NOMO-1 treated with DMSO at 0.1 percent for 48 hours (cell line): Measurements from ENCODE around the gene DGKD.
"Not testable (repeated sequence)": the region's sequence is repeated elsewhere in the genome, so short reads cannot be mapped to it uniquely, and the experiment has no call there.

Experiments used
- DNase-seq: peaks from one replicate; lab custom pipeline; 2025; ENCODE audit not compliant: unreplicated experiment; lab: John Stamatoyannopoulos, UW

DGKD gene

DNA sequence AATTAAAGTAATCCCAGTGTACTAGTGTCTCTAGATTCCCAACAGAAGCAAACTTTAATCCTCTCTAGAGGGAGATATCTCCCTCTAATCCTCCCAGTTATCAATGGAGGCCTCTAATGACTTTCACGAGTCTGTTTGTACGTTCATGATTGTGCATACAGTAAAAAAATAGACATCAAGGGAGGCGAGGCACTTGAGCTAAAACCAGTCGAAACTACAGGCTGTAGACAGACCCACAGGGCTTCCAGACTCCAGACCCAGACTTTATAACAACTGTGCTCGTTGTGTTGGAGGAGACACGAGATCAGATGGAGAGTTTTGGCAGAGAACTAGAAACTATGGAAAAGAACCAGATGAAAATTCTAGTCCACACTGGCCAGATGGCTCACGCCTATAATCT, 7.0 kb downstream of the DGKD start:
- DNase-seq: no peak

DNA sequence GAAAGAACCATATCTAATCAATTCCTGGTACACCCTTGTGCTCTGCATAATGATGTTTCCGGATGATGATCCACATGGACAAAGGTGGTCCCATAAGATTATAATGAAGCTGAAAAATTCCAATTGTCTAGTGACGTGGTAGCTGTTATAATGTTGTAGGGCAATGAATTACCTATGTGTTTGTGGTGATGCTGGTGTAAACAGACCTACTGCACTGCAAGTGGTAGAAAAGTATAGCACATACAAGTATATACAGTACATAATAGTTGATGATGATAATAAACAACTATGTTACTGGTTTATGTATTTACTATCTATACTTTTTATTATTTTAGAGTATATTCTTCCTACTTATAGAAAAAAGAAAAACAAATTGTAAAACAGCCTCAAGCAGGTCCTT, 8.4 kb downstream of the DGKD start:
- DNase-seq: no peak

DNA sequence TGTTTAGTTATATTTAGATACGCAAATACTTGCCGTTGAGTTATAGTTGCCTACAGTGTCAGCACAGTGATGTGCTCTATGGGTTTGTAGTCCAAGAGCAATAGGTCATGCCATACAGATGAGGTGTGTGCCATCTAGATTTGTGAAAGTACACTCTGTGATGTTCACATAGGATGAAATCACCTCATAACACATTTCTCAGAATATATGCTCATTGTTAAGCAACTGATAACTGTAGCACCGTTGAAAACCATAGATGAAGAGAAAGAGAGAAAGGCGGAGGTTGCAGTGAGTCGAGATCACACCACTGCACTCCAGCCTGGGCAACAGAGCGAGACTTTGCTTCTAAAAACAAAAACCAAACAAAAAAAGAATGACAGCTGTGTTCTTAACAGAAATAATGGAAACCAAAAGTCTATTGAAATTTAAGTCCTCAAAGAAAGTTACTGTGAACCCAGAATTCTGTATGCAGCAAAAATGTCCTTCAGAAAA, 9.5 kb downstream of the DGKD start:
- no peak for DNase-seq

DNA sequence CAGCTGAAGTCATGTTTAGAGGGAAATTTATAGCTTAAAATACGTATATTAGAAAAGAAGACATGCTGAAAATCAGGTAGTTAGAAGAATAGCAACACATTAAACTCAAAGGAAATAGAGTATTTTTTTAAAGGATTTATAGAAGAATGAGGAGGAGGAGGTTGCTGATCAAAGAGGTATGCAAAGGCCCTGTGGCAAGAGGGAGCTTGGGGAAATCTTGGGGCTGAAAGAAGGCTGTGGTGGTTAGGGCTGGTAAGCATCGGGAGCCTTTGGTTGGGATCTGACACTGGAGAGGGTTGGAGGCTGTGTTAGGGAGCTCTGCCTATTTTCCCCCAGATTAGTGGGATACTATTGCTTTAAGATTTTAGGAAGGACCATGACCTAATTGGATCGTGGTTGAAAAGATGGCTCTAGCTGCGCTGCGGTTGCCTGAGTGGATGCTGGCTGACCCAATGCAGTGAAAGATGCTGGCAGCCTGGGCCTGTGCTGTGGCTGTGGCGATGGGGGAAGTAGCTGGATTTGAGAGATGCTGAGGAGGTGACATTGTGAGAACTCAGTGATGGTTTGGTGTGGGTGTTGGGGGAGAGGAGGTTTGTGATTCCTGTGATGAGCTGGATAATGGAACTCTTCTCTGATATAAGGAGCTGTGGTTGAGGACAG, 11.7 kb downstream of the DGKD start:
- DNase-seq: no peak

DNA sequence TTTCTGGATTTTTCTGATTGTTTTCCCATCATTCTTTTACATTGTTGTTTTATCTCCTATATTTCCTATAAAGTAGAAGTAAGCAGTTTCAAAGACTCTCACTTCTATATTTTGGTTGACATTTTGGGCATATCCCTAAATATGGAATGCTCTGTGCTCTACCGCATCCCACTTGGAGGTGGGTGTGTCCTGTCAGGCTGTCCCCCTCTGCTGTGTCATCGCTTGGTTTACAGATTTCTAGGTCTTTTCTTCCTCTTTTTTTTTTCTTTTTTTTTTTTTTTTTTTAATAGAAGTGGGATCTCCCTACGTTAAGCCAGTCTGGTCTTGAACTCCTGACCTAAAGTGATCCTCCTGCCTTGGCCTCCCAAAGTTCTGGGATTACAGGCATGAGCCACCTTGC, 13.3 kb downstream of the DGKD start:
- peak; percentile 36 for DNase-seq

DNA sequence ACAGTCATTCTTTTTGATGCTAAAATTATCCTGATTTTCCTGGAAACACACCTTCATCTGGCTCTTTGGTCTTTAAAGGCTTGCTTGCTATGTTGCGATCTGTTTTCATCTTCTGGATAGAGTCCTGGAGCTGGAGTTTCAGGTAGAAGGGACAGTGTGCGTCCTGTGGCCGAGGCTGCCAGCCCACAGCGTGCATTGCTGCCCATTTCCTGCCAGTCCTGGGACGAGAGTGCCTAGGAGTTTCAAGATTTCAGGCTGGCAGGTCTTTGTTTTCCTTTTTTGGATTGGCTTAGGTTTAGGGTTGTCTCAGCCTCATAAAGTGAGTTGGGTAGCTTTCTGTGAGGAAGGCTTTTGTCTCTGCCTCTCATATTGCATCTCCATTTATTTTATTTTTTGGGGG, 14.5 kb downstream of the DGKD start:
- DNase-seq: no peak

DNA sequence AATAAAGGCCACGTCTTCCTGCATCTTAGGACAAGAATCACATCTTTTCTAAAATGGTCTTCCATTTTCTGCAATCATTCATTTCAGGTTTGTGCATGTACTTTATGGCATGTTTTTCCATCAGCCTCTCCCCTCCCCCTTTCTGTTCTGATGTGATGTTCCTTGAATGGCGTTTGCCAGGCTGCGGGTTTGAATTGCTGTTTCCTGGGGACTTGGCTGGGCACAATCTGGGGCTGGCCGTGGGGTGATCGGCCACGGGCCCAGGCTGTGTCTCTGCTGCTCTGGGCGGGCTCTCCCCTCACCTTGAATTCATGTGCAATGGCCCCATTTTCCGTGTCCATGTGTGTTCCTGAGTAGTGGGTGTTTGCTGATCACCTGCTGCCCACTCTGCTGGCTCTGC, 15.2 kb downstream of the DGKD start:
- no peak for DNase-seq

DNA sequence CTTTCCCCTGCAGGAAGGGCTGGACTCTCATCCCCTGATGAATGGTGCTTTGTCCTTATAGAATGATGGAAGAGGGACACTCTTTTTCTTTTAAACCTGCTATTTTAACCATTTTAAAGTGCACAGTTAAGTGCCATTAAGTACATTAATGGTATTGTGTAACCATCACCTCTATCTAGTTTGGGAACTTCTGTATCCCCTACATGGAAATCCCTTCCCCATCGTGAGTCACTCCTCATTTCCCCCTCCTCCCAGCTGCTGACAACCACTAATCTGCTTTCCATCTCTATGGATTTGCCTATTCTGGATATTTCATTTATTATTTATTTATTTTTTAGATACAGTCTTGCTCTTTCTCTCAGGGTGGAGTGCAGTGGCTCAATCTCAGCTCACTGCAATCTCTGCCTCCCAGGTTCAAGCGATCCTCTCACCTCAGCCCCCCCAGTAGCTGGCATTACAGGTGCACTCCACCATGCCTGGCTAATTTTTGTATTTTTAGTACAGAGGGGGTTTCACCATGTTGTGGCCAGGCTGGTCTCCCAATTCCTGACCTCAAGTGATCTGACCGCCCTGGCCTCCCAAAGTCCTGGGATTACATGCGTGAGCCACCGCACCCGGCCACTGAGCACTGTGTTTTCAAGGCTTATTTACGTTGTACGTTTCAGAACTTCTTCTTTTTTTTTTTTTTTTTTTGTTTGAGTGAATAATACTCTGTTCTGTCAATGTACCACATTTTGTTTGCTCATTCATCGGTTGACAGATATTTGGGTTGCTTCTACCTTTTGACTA, 15.8 kb downstream of the DGKD start:
- DNase-seq: no peak

DNA sequence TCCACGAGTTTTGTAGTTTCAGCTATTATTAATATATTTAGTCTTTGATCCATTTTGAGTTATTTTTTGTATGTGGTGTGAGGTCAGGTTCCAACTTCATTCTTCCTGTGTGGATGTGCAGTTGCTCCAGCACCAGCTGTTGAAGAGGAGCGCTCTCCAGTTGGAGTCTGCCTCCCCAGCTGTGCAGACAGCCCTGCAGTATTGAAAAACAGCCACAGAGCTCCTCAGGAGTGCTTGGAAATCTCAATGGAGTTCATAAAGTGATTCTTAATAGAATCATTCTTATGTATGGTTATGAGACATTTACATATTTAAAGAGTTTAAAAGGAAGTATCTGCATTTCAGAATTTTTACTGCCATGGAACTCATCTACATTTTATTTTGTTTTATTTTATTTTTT, 17.3 kb downstream of the DGKD start:
- no peak for DNase-seq

DNA sequence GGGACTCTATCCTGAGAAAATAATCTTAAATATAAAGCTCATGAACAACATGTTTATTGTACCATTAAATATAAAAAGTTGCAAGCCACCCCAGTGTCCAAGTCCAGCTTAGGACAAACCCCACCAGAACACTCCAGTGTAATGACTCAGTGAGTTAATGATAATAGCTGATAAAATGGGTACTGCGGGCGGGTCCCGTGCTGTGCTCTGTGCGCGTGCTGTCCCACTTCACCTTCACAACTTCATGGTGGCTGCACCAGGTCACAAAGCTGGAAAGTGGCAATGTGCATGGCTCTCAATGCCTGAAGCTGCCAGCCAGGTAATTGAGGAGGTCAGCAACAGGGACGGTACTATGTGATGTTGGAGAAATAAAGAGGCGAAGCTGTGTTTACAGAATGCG, 18.6 kb downstream of the DGKD start:
- DNase-seq: no peak

DNA sequence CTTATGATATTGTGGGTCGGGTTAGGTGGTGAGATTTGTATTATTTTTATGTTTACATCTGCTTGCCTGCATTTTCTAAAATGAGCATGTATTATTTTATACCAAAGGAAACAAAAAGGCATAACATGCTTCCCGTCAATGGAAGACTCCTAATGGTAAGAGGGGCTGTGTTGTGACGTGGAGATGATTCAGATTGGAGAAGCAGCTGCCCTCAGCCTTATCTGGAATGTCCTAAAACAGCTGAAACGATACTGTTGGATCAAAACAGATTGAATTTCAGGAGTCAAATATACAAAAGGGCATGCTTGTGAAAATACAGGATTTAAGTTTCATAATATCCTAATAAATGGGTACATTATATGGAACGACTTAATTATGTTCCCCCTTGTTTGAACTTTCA, 19.0 kb downstream of the DGKD start:
- DNase-seq: no peak

DNA sequence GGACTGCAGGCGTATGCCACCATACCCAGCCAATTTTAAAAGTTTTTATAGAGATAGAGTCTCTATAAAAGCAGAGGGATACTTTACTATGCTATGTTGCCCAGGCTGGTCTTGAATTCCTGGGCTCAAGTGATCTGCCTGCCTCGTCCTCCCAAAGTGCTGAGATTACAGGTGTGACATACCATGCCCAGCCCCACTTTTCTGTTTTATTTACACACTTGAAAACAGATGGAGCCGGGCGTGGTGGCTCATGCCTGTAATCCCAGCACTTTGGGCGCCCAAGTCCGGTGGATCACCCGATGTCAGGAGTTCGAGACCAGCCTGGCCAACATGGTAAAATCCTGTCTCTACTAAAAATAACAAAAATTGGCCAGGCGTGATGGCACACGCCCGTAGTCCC, 20.5 kb downstream of the DGKD start:
- not testable (repeated sequence) for DNase-seq

DNA sequence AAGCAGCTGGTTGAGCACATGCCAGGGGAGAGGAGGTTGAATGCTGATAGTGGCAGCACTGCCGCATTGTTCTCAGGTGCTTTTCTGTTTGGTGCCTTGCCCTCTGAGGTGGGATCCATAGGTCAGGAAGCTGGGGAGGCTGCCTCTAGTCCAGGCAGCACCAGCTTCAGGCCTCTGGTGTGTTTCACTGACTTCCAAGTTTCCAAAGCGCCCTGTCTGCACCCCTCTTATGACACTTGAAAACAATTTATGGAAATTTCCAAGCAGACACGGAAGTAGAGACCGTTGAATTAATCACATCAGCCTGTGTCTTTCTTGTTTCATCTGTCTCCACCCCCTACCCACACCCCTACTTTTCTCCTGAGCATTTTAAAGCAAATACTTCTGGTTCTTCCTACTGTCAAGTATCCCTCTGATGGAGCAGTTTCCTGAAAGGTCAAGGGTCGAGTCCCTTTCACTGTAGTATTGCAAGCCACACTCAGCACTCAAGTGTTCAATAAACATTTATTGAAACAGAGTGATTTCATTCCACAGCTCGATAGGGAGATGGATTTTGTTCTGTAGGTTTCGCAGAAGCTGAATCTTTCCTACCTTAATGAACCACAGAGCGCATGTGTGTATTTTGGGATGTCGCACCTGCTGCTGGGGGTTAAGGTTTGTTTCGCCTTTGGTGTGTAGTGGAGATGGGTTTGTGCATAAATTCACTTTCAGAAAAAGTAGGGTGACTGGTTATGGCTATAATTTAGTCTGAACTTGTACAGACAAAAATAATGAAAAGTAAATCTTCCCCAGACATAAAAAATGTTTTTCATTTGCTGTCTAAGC, 21.4 kb downstream of the DGKD start:
- DNase-seq: no peak

DNA sequence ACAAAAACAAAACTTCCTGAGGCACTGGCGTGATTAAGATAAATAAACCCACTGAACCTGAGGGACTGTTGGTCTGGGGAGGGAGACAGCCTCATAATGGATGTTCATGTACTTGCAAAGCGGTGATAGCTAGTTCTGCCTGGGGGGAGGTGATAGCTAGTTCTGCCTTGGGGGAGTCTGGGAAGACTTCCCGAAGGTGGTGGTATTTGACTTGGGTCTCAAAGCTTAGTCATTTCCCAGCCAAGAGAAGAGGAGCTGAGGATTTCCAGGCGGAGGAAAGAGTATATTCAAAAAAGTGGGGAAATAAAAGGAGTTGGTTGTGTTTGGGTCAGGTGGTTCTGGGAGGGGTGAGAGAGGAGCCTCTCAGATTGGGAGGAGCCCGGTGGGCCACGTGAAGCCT, 24.7 kb downstream of the DGKD start:
- no peak for DNase-seq

DNA sequence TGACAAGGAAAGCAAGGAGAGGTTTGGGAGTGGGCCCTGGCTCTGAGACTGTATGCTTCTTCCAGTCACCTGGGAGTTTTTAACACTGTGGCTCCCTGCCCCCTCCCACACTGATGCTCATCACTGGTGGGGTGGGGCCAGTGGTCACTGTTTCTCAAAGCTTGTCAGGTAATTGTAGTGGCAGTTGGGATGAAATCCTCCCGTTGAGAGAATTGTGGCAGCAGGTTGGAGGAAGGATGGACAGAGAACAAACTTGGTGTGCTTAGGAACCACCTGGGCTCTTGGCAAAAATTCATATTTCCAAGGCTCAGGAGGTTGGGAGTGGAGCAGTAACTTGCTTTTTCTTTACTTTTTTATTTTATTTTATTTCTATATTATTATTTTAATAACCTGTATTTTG, 25.1 kb downstream of the DGKD start:
- DNase-seq: no peak

DNA sequence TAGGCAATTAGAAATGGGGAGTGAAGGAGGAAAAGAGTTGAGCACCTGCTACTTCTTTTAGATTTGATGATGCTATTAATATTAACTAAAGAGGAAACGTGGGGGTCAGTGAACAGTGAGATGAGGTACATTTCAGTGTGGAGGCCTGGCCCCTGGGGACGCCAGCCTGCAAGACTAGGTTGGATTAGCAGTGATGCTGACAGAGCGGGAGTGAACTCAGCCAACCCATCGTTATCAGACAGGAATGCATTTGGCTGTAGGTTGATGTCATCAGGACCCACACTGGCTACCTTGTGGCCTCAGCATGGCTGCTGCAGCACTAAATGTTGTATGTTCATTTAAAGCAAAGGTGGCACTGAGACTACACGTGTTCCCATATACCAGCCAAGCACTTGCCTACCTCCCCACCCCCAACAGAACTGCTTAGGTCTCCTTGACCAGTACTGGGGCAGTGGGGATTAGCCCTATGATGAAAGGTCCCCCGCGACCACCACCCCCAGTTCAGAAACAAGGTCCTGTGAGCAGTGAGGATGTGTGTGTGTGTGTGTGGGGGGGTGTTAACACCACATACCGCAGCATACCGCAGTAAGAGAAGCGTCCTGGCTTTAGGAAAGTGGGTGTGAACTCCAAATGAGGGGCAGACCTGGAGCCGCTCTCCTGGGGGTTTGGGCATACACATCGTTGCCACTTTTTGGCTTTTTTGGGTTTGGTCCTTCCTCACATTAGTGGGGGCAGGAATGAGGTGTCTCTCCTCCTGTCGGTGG, 26.0 kb downstream of the DGKD start:
- DNase-seq: no peak

DNA sequence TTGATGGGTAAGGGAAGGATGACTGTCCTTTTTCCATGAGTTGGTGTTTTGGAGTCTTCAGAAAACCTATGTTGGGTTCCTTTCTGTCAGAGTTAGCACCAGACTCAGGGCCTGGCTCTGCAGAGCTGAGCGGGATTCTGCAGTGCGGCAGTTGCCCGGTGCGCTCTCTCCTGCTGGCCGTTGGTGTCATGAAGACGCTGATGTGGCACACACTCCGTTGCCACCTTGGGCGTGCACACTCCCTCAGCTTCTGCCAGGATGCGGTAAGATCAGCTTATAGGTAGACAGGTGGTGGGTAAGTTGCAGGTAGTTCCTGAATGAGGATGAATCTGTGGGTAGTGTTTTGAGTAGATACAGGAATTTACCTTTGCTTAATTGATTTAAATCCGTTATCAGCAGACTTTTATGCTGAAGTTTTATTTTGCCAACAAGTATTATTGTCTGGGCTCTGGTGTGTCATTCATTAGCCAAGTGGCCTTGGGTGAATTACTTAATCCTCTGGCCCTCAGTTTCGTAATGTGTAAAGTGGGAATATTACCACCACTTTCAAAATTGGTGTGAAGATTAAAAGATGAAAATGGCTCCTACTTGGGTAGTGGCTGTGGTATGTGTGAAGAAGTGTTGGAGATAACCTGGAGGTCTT, 26.8 kb downstream of the DGKD start:
- no peak for DNase-seq

DNA sequence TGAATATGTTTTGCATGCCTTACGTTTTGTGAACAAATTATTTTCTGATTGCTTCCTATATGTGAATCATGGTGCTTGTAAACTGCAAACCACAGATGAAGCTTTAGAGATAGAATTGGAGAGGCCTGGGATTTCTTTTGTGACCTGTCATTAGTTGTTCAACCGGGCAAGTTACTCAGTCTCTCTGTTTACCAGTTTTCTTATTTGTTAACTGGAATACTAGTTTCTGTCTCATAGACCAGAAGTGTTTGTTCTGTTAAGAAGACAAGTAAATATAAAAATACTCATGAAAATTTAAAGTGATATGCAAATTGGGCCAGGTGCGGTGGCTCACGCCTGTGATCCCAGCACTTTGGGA, 27.3 kb downstream of the DGKD start:
- DNase-seq: no peak

DNA sequence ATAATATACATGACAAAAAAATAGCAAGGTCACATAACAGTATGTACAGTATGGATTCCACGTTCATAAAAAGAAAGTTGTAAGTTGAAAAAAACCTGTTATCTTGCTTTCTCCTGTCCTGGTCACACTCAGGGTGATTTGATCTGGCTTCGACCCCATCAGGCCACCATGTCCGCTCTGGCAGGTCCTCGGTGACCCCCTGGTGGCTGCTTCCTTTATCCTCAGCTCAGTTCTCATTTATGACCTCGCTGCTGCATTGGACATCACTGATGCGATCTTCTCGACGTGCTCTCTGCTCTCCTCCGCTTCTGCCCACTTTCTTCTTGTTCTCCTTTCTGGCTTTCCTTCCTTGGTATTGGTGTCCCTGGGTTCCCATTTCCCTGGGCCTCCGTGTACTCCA, 29.7 kb downstream of the DGKD start:
- peak; percentile 5 for DNase-seq

DNA sequence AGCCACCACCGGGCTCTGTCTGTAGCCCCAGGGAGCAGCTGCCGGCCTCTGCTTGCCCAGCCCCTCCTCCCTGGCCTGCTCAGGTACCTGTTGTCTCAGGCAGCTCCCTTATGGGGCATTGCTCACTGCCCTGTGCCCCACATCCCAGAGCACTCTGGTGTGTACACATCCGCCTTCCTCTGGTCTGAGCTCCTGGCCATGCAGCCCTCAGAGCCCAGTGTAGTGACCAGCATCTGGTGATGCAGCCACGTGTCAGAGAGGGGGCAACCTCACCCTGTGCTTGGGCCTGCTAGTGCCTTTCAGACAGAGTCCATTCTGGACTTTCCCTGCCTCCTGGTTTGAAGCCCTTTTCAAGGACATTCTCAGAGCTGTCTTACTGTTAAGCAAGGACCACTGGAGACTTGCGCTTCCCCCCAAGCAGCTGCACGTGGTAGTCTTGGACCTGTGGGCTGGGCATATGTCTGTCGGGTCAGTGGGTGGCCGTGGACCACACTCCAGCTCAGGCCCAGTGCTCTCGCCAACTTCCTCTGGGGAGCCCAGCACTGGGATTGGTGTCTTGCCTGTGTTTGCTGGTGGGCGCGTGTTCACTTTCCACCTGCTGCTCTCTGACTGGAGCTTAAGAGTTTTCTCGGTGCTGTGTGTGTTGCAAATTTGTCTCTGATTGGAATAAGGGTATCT, 30.7 kb downstream of the DGKD start:
- DNase-seq: no peak
